HepG2 (cell line): ENCODE data around the gene BCKDHA. TPM values are rescaled to one million over a fixed set of nuclear protein-coding genes. Genes with fewer than 3 reads are reported as not detected.

Experiments
- ATAC-seq: fragments of 200-7000 bp; cut with Tn5 transposase; 3 replicates; pipeline ENCODE4 v1.9.1; 2020; ENCODE audit warnings: mild to moderate bottlenecking, moderate library complexity
- BruUV-seq: library from RNA; stranded (reverse); fragments of 400-500 nt; replicated peaks from 2 replicates; lab custom pipeline; 2021; lab: Mats Ljungman, UMichigan
- CTCF ChIA-PET: fragments of 300-600 bp; formaldehyde crosslinking; extraction: SDS; loops from one replicate; lab custom pipeline; 2021; ENCODE audit warnings: low total read pairs, inconsistent platforms, low intra/inter-chr PET ratio; lab: Yijun Ruan, JAX
- POLR2A ChIA-PET: fragments of 350-600 bp; sonication (Branson Sonifier 250); formaldehyde crosslinking; loops from one replicate; lab custom pipeline; 2020; ENCODE audit warnings: antibody characterized with exemption, inconsistent platforms; lab: Yijun Ruan, JAX
- DNase-seq: peaks from one replicate; pipeline ENCODE4 v3.0.0-alpha.2; 2015; ENCODE audit warnings: low spot score
- FAIRE-seq: peaks from 3 replicates; lab custom pipeline; 2011; peaks lifted over from hg19 to GRCh38; lab: Jason Lieb, UNC
- H2AFZ ChIP-seq: one replicate; pipeline ENCODE4 v1.6.1; 2011; ENCODE audit warnings: low read length, inconsistent platforms
- H3K27ac ChIP-seq: fragments of 300-600 bp; 3 replicates; pipeline ENCODE4 v1.8.0; 2011; ENCODE audit warnings: mixed run types, mild to moderate bottlenecking, mixed read lengths, low read length, inconsistent platforms; ENCODE audit not compliant: insufficient read depth; ENCODE audit errors: extremely low read length
- H3K27me3 ChIP-seq, 2 experiments: fragments of 200-600 bp in 1 of 2; 2 replicates in 1 of 2; 3 replicates in 1 of 2; pipeline versions ENCODE4 v1.6.0 to v1.8.0; 2011; ENCODE audit warnings: low read length in 2 of 2, mild to moderate bottlenecking in 2 of 2, moderate library complexity in 2 of 2, inconsistent platforms in 1 of 2; ENCODE audit not compliant: insufficient read depth in 2 of 2, control insufficient read depth in 1 of 2
- H3K36me3 ChIP-seq, 2 experiments: fragments of 200-600 bp in 1 of 2; replicated peaks in 1 of 2; 2 replicates in 1 of 2; 3 replicates in 1 of 2; pipeline versions ENCODE4 v1.5.1 to v1.8.0; 2011; ENCODE audit warnings: low read length in 2 of 2, inconsistent platforms in 1 of 2; ENCODE audit not compliant: insufficient read depth in 2 of 2, control insufficient read depth in 1 of 2
- H3K4me1 ChIP-seq: 2 replicates; pipeline ENCODE4 v1.5.1; 2012; ENCODE audit warnings: low read length, inconsistent platforms; ENCODE audit not compliant: insufficient read depth
- H3K4me2 ChIP-seq: 2 replicates; pipeline ENCODE4 v1.6.0; 2011; ENCODE audit warnings: low read depth, low read length, inconsistent platforms
- H3K4me3 ChIP-seq, 3 experiments: fragments of 200-600 bp in 1 of 3; sonication (generic), shearing (Covaris generic) in 1 of 3; replicated peaks in 1 of 3; 2 replicates each; pipeline ENCODE4 v1.5.1; 2011 to 2016; ENCODE audit warnings: low read length in 3 of 3, inconsistent platforms in 2 of 3, low read depth in 2 of 3, mild to moderate bottlenecking in 2 of 3, control low read depth in 1 of 3, mixed read lengths in 1 of 3; ENCODE audit not compliant: insufficient read depth in 1 of 3
- H3K79me2 ChIP-seq: one replicate; pipeline ENCODE4 v1.6.1; 2011; ENCODE audit warnings: low read length, inconsistent platforms; ENCODE audit not compliant: insufficient read depth
- H3K9ac ChIP-seq: 2 replicates; pipeline ENCODE4 v1.6.0; 2011; ENCODE audit warnings: mild to moderate bottlenecking, low read depth, low read length, inconsistent platforms; ENCODE audit not compliant: insufficient read depth
- H3K9me3 ChIP-seq: 2 replicates; pipeline ENCODE4 v1.5.1; 2012; ENCODE audit warnings: mild to moderate bottlenecking, low read length
- H4K20me1 ChIP-seq: 2 replicates; pipeline ENCODE4 v1.6.0; 2011; ENCODE audit warnings: inconsistent platforms, mild to moderate bottlenecking, low read length, moderate library complexity; ENCODE audit not compliant: insufficient read depth
- AGO1 ChIP-seq: fragments of 200-400 bp; formaldehyde crosslinking; IDR thresholded peaks from 2 replicates; pipeline ENCODE4 v1.6.1; 2017; ENCODE audit warnings: mild to moderate bottlenecking, low read depth, low read length, moderate library complexity; ENCODE audit not compliant: poor library complexity, severe bottlenecking
- ATAD3A ChIP-seq: sonication (generic); formaldehyde crosslinking; IDR thresholded peaks from 2 replicates; pipeline ENCODE4 v1.4.0; 2020; ENCODE audit warnings: missing genetic modification reagents
- EZH2 ChIP-seq: conservative IDR thresholded peaks from 2 replicates; pipeline ENCODE4 v1.6.1; 2012; ENCODE audit warnings: mild to moderate bottlenecking, low read depth, low read length, moderate library complexity
- ZFP41 ChIP-seq: sonication (generic); formaldehyde crosslinking; IDR thresholded peaks from 2 replicates; pipeline ENCODE4 v1.4.0; 2020; ENCODE audit warnings: mild to moderate bottlenecking, missing genetic modification reagents, borderline replicate concordance
- ZMAT3 ChIP-seq: sonication (generic); formaldehyde crosslinking; conservative IDR thresholded peaks from 2 replicates; pipeline ENCODE4 v1.7.0; 2021; ENCODE audit warnings: missing genetic modification reagents
- ZNF138 ChIP-seq: sonication (generic); formaldehyde crosslinking; IDR thresholded peaks from 2 replicates; pipeline ENCODE4 v1.5.0; 2020; ENCODE audit warnings: mild to moderate bottlenecking, low read depth, missing genetic modification reagents
- ZNF30 ChIP-seq: sonication (generic); formaldehyde crosslinking; IDR thresholded peaks from 2 replicates; pipeline ENCODE4 v1.5.0; 2020; ENCODE audit warnings: mild to moderate bottlenecking, missing genetic modification reagents
- ZNF317 ChIP-seq: sonication (generic); formaldehyde crosslinking; IDR thresholded peaks from 2 replicates; pipeline ENCODE4 v1.5.0; 2020; ENCODE audit warnings: mild to moderate bottlenecking, missing genetic modification reagents
- ZNF572 ChIP-seq: sonication (generic); formaldehyde crosslinking; IDR thresholded peaks from 2 replicates; pipeline ENCODE4 v1.5.1; 2020; ENCODE audit warnings: mild to moderate bottlenecking, missing genetic modification reagents
- ZNF577 ChIP-seq: sonication (generic); formaldehyde crosslinking; IDR thresholded peaks from 2 replicates; pipeline ENCODE4 v1.4.0; 2020; ENCODE audit warnings: mild to moderate bottlenecking, low read depth, missing genetic modification reagents, borderline replicate concordance
- ZNF589 ChIP-seq: sonication (generic); formaldehyde crosslinking; conservative IDR thresholded peaks from 2 replicates; pipeline ENCODE4 v1.8.0; 2022; ENCODE audit warnings: mild to moderate bottlenecking, moderate library complexity, missing genetic modification reagents
- WGBS: methylation state at CpG from one replicate; pipeline ENCODE4 v1.1.6; 2017; ENCODE audit warnings: low lambda C conversion rate; 5-methylcytosine and 5-hydroxymethylcytosine counted together
- in situ Hi-C: cut with HindIII; loops from 2 replicates; pipeline ENCODE4 v1.10.0; 2017; ENCODE audit warnings: low pct_unique_long_range_greater_than_20kb; ENCODE audit not compliant: extremely low pct_ligation_motif_present
- intact Hi-C: fragments of 100-400 bp; cut with micrococcal nuclease; formaldehyde crosslinking; loops from one replicate; pipeline ENCODE4 v1.10.0; 2022; ENCODE audit not compliant: unreplicated experiment
- polyA plus RNA-seq, 8 experiments: library from polyadenylated mRNA; depleted of rRNA in 3 of 8; stranded (reverse) in 7 of 8; unstranded in 1 of 8; fragments of >200 nt; fragmentation: Illumina TruSeq in 4 of 8; extraction: Trizol in 4 of 8; gene quantifications; 2 replicates each; pipeline versions ENCODE4 v1.2.1 to v1.2.3, GENCODE V29; 2011 to 2016; ENCODE audit warnings: low read depth in 4 of 8, missing spikeins in 1 of 8, mixed read lengths in 1 of 8; ENCODE audit not compliant: insufficient read depth in 1 of 8
- total RNA-seq, 5 experiments: library from RNA; depleted of rRNA; stranded (reverse); fragments of >200 nt; fragmentation: Illumina TruSeq; extraction: Trizol; gene quantifications; 2 replicates each; pipeline ENCODE4 v1.2.3, GENCODE V29; 2016; ENCODE audit warnings: low read depth in 1 of 5
- TF ChIP-seq, protein P1 (sequence below): sonication (generic); formaldehyde crosslinking; IDR thresholded peaks from 2 replicates; pipeline ENCODE4 v1.4.0; 2020; ENCODE audit warnings: low read depth, missing genetic modification reagents
- TF ChIP-seq, protein P2 (sequence below): sonication (generic); formaldehyde crosslinking; IDR thresholded peaks from 2 replicates; pipeline ENCODE4 v1.5.1; 2020; ENCODE audit warnings: missing genetic modification reagents, mild to moderate bottlenecking, borderline replicate concordance
- TF ChIP-seq, protein P3 (sequence below): sonication (generic); formaldehyde crosslinking; IDR thresholded peaks from 2 replicates; pipeline ENCODE4 v1.4.0; 2020; ENCODE audit warnings: mild to moderate bottlenecking, missing genetic modification reagents

The BCKDHA gene
- total and polyA plus RNA-seq, 2 of the 13 experiments (the other 11 are each of a cell fraction or from before 2014, with no cell fraction given) = 11.8 to 31.5 TPM

DNA sequence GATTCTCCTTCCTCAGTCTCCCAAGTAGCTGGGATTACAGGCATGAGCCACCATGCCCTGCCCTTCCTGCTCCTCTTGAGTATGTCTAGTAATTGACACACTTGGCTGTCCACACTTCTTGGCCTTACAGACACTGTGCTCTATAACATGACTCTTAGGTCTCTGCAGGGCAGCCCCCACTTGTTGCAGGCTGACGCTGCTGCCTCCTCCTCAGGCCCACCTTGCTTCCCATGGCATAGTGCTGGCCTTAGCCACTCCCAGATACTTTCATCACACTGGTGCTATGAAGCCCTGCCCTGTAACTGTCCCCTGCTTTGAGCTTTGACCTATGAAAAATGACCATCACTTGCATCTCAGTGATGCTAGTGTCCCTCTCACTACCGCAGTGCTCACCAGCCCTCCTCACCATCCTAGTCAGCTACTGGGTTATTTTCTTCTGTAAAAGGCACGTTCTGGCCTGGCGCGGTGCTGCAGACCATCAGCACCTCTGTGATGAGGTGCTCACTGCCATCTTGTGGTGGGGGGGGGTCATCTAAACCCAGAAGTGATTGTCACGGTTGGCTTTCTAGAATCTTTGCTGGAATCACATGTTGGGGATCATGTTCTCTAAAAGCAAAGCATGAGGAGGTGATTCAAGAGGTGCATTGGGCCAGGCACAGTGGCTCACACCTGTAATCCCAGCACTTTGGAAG is 55.1 kb downstream of the BCKDHA start:
- no peaks in the 10 kb centered on the region for H3K79me2 ChIP-seq
- H3K4me3 ChIP-seq = no peak overlapping the region
- peaks cover 6% of the 10 kb centered on the region; the same call in 1 of the 2 replicates for H3K9me3 ChIP-seq
- no TSS peak for BruUV-seq
- H3K27ac ChIP-seq = no peak overlapping the region
- H3K27me3 ChIP-seq = peaks cover 0 to 4% of the 10 kb centered on the region in 2 experiments; a peak in 1 of 5 replicates
- no peak for TF ChIP-seq EZH2
- no peak for TF ChIP-seq ZFP41
- no peak for TF ChIP-seq ZNF589 (CRISPR knock-in tag)
- TF ChIP-seq ZNF138 (CRISPR knock-in tag) = no peak
- no peak for TF ChIP-seq AGO1
- in situ Hi-C loops = no loop called here
- WGBS = 40% methylated on average over 6 of the region's 6 CpGs
- ChIA-PET CTCF (no interaction called here), POLR2A (no interaction called here)
- H3K9ac ChIP-seq = no peak overlapping the region
- no peaks in the 10 kb centered on the region for H4K20me1 ChIP-seq
- H3K4me2 ChIP-seq = no peak overlapping the region
- H3K36me3 ChIP-seq = no peaks in the 10 kb centered on the region
- FAIRE-seq (no peak), DNase-seq (no peak), ATAC-seq (no peak)
- no peak overlapping the region for H2AFZ ChIP-seq
- intact Hi-C loops = no loop called here
- 0 out of 2 replicates have a peak, but pooled peaks cover 4% of the 10 kb centered on the region for H3K4me1 ChIP-seq

DNA sequence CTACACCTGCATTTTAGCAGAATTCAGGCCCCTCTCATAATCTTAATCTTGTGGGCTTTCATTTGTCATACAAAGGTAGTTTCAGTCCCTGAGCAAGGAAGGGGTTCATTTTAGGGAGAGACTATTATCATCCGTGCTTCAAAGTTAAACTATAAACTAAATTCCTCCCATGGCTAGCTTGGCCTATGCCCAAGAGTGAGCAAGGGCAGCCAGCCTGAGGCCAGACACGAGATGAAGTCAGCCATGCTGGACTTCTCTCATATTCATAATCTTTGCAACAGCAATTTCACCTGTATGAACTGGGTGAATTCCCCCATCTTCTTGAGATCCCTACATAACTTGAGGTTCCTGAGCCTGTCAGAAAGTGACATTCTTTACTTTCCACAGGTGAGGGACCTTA is 58.3 kb downstream of the BCKDHA start:
- CTCF ChIA-PET = no interaction called here
- no peak for TF ChIP-seq ZMAT3 (CRISPR knock-in tag)
- TF ChIP-seq, protein P1, sequence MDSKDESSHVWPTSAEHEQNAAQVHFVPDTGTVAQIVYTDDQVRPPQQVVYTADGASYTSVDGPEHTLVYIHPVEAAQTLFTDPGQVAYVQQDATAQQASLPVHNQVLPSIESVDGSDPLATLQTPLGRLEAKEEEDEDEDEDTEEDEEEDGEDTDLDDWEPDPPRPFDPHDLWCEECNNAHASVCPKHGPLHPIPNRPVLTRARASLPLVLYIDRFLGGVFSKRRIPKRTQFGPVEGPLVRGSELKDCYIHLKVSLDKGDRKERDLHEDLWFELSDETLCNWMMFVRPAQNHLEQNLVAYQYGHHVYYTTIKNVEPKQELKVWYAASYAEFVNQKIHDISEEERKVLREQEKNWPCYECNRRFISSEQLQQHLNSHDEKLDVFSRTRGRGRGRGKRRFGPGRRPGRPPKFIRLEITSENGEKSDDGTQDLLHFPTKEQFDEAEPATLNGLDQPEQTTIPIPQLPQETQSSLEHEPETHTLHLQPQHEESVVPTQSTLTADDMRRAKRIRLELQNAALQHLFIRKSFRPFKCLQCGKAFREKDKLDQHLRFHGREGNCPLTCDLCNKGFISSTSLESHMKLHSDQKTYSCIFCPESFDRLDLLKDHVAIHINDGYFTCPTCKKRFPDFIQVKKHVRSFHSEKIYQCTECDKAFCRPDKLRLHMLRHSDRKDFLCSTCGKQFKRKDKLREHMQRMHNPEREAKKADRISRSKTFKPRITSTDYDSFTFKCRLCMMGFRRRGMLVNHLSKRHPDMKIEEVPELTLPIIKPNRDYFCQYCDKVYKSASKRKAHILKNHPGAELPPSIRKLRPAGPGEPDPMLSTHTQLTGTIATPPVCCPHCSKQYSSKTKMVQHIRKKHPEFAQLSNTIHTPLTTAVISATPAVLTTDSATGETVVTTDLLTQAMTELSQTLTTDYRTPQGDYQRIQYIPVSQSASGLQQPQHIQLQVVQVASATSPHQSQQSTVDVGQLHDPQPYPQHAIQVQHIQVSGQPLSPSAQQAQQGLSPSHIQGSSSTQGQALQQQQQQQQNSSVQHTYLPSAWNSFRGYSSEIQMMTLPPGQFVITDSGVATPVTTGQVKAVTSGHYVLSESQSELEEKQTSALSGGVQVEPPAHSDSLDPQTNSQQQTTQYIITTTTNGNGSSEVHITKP = no peak
- TF ChIP-seq ATAD3A (CRISPR knock-in tag) = no peak
- TF ChIP-seq, protein P2, sequence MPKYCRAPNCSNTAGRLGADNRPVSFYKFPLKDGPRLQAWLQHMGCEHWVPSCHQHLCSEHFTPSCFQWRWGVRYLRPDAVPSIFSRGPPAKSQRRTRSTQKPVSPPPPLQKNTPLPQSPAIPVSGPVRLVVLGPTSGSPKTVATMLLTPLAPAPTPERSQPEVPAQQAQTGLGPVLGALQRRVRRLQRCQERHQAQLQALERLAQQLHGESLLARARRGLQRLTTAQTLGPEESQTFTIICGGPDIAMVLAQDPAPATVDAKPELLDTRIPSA = no peak
- TF ChIP-seq ZNF572 (CRISPR knock-in tag) = no peak
- no peak for TF ChIP-seq ZNF30 (CRISPR knock-in tag)
- TF ChIP-seq ZNF317 = no peak
- TF ChIP-seq ZNF577 = no peak
- TF ChIP-seq, protein P3, sequence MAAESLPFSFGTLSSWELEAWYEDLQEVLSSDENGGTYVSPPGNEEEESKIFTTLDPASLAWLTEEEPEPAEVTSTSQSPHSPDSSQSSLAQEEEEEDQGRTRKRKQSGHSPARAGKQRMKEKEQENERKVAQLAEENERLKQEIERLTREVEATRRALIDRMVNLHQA = no peak

More for the DNA sequence above, 58.3 kb downstream of the BCKDHA start:
- intact Hi-C loops (no loop called here), in situ Hi-C loops (no loop called here)
- Histone ChIP-seq H3K27me3 (no peaks in the 10 kb centered on the region; a peak in 1 of 5 replicates), H4K20me1 (no peaks in the 10 kb centered on the region), H3K27ac (no peak overlapping the region), H3K9ac (no peak overlapping the region), H3K4me3 (no peak overlapping the region), H2AFZ (no peak overlapping the region), H3K36me3 (no peaks in the 10 kb centered on the region), H3K9me3 (peaks cover 6% of the 10 kb centered on the region; the same call in 1 of the 2 replicates), H3K4me1 (no peaks in the 10 kb centered on the region), H3K79me2 (no peaks in the 10 kb centered on the region), H3K4me2 (no peak overlapping the region)
- 0% methylated on average over 2 of the region's 2 CpGs for WGBS
- DNase-seq (no peak), FAIRE-seq (no peak), ATAC-seq (no peak)
- POLR2A ChIA-PET = interaction anchor here (0.6 kb wide), 1 partner anchor 23 kb away, joined by 3 read pairs; no protein-coding TSS in a partner anchor
- no TSS peak for BruUV-seq
